GM12865 (cell line): ENCODE measurements around the gene TMCC3.

Source experiments
- DNase-seq: peaks from one replicate; pipeline ENCODE4 v3.0.0; 2010; ENCODE audit warnings: low read depth
- H3K4me3 ChIP-seq: 2 replicates; pipeline ENCODE4 v1.5.1; 2011; ENCODE audit warnings: mild to moderate bottlenecking, low read depth, low read length, control low read depth
- CTCF ChIP-seq: IDR thresholded peaks from 2 replicates; pipeline ENCODE4 v1.5.1; 2011; ENCODE audit warnings: low read length, control low read depth, low read depth, inconsistent platforms; ENCODE audit not compliant: insufficient read depth; ENCODE audit errors: missing control alignments

Gene TMCC3

GRCh38 chr12:94678849-94679248 is 28.5 kb upstream of the TMCC3 start:
- no peak overlapping the region for H3K4me3 ChIP-seq
- TF ChIP-seq CTCF = no peak
- no peak for DNase-seq

GRCh38 chr12:94678379-94678778 is 28.0 kb upstream of the TMCC3 start:
- no peak for TF ChIP-seq CTCF
- no peak for DNase-seq
- H3K4me3 ChIP-seq = no peak overlapping the region

- TF ChIP-seq CTCF = no peak
- no peak overlapping the region for H3K4me3 ChIP-seq
- peak; percentile 58 for DNase-seq
Measured at GRCh38 chr12:94677778-94678177, 27.4 kb upstream of the TMCC3 start.

- no peak overlapping the region for H3K4me3 ChIP-seq
- TF ChIP-seq CTCF = no peak
- DNase-seq = no peak
Measured at GRCh38 chr12:94676922-94677321, 26.6 kb upstream of the TMCC3 start.

- no peak overlapping the region for H3K4me3 ChIP-seq
- peak; percentile 63 for DNase-seq
- no peak for TF ChIP-seq CTCF
Measured at GRCh38 chr12:94676031-94676641, 25.8 kb upstream of the TMCC3 start.

- no peak for DNase-seq
- TF ChIP-seq CTCF = no peak
Measured at GRCh38 chr12:94674835-94675234, 24.5 kb upstream of the TMCC3 start.

GRCh38 chr12:94674051-94674451 is 23.7 kb upstream of the TMCC3 start:
- DNase-seq = no peak
- H3K4me3 ChIP-seq = no peak overlapping the region
- no peak for TF ChIP-seq CTCF

More at GRCh38 chr12:94674835-94675234, 24.5 kb upstream of the TMCC3 start:
- no peak overlapping the region for H3K4me3 ChIP-seq
